Measurements from ENCODE around the gene SLAIN1.

The SLAIN1 gene

DNA sequence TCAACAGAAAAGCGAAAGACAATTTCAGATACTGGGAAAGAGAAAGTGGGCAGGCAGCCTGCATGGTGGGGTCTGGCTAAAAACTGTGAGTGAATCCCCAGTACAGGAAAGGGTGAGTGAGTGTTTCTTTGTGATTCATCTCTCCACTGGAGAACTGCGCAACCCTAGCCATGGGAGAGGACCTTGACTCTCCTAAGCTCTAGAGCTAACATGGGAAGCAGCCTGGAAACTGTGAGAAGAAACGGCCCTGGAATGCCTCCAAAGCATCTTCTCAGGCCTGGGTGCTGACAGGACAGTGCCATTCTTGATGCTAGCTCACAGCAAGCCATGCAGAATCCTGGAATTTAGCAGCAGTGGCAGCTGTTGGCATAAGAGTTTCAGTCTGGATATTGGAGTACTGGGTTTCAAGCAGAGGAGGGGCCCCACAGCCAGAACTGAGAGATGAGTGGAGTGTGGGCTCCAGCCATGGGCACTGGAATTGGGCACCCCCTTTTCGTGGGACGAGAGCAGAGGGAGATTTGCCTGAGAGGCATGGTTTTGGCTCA is 18.7 kb upstream of the SLAIN1 start:
- CTCF ChIA-PET = no interaction called here

DNA sequence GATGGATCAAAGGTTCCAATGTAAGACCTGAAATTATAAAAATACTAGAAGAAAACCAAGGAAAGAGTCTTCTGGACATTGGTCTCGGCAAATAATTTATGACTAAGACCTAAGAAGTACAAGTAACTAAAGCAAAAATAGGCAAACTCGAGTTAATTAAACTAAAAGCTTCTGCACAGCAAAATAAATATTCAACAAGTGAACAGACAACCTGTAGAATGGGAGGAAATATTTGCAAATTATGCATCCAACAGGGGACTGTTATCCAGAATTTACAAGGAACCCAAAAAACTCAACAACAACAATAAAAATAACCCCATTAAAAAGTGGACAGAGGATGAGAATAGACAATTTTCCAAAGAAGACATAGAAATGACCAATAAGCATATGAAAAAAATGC is 9.7 kb upstream of the SLAIN1 start:
- TF ChIP-seq SCRT1 (tag by site-specific recombination; IDR thresholded peaks at IDR 0.05; ENCODE audit: borderline replicate concordance) = peak; percentile 71; the same call in 1 of the 2 replicates
- TF ChIP-seq ZFHX2 (tag by site-specific recombination; conservative IDR thresholded peaks at IDR 0.05) = no peak
- peak; percentile 82 for TF ChIP-seq SCRT2 (tag by site-specific recombination; IDR thresholded peaks at IDR 0.05)
- Histone ChIP-seq H3K4me1 (ENCODE audit: control insufficient read depth, insufficient read depth, low read length) (no peaks in the 10 kb centered on the region), H3K4me3 (ENCODE audit: low read depth, low read length) (no peak overlapping the region), H3K36me3 (ENCODE audit: control insufficient read depth in 2 of 2, insufficient read depth in 1 of 2, low read length in 2 of 2) (no peaks in the 10 kb centered on the region), H3K27ac (ENCODE audit: extremely low read depth, low read depth, low read length) (no peak overlapping the region), H3K9me3 (ENCODE audit: control insufficient read depth, insufficient read depth, low read depth, low read length) (no peaks in the 10 kb centered on the region)
- POLR2A ChIA-PET = no interaction called here
- CTCF ChIA-PET = no interaction called here

More for the DNA sequence above, 18.7 kb upstream of the SLAIN1 start:
- Histone ChIP-seq H3K36me3 (ENCODE audit: control insufficient read depth in 2 of 2, insufficient read depth in 1 of 2, low read length in 2 of 2) (no peaks in the 10 kb centered on the region), H3K4me3 (ENCODE audit: low read depth, low read length) (no peak overlapping the region), H3K9me3 (ENCODE audit: control insufficient read depth, insufficient read depth, low read depth, low read length) (no peaks in the 10 kb centered on the region), H3K27ac (ENCODE audit: extremely low read depth, low read depth, low read length) (no peak overlapping the region), H3K4me1 (ENCODE audit: control insufficient read depth, insufficient read depth, low read length) (no peaks in the 10 kb centered on the region)
- POLR2A ChIA-PET = no interaction called here
- TF ChIP-seq ZNF521 (tag by site-specific recombination; IDR thresholded peaks at IDR 0.05) (no peak), ZNF114 (tag by site-specific recombination; IDR thresholded peaks at IDR 0.05) (no peak), ZNF571 (tag by site-specific recombination; IDR thresholded peaks at IDR 0.05) (no peak), FEZF1 (tag by site-specific recombination; IDR thresholded peaks at IDR 0.05) (no peak), HOXA7 (CRISPR knock-in tag; IDR thresholded peaks at IDR 0.05; ENCODE audit: borderline replicate concordance) (no peak), ZNF221 (tag by site-specific recombination; IDR thresholded peaks at IDR 0.05; ENCODE audit: borderline replicate concordance) (no peak), EGR2 (tag by site-specific recombination; IDR thresholded peaks at IDR 0.05; ENCODE audit: low read depth) (no peak)
- TF ChIP-seq, protein P1, sequence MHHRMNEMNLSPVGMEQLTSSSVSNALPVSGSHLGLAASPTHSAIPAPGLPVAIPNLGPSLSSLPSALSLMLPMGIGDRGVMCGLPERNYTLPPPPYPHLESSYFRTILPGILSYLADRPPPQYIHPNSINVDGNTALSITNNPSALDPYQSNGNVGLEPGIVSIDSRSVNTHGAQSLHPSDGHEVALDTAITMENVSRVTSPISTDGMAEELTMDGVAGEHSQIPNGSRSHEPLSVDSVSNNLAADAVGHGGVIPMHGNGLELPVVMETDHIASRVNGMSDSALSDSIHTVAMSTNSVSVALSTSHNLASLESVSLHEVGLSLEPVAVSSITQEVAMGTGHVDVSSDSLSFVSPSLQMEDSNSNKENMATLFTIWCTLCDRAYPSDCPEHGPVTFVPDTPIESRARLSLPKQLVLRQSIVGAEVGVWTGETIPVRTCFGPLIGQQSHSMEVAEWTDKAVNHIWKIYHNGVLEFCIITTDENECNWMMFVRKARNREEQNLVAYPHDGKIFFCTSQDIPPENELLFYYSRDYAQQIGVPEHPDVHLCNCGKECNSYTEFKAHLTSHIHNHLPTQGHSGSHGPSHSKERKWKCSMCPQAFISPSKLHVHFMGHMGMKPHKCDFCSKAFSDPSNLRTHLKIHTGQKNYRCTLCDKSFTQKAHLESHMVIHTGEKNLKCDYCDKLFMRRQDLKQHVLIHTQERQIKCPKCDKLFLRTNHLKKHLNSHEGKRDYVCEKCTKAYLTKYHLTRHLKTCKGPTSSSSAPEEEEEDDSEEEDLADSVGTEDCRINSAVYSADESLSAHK (tag by site-specific recombination; IDR thresholded peaks at IDR 0.05) = no peak

DNA sequence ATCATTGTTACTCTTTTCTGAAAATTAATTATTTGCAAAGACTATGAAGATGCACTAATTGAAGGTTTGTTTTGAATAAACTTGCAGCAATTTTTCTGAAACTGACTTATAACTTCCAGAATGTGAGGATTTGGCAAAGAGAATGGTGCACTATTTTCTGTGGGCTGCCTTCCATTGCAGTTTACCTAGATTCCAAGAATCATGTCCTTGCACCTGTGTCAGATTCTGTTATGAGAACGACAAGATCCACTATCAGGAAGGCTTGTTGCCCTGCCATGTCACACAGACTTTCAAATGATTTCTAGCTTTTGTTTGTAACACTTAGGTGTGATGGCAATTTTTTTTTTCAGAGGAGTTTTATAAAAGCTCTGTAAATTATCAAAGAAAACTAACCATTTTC is 5.6 kb upstream of the SLAIN1 start:
- no peak overlapping the region for H3K27ac ChIP-seq (ENCODE audit: extremely low read depth, low read depth, low read length)
- POLR2A ChIA-PET = no interaction called here
- H3K4me3 ChIP-seq (ENCODE audit: low read depth, low read length) = no peak overlapping the region
- CTCF ChIA-PET = interaction anchor here (0.6 kb wide), 1 partner anchor 82 kb away, joined by 3 read pairs; no protein-coding TSS in a partner anchor
- TF ChIP-seq ZNF585B (tag by site-specific recombination; IDR thresholded peaks at IDR 0.05) (no peak), ZNF423 (tag by site-specific recombination; IDR thresholded peaks at IDR 0.05) (no peak), ZNF521 (tag by site-specific recombination; IDR thresholded peaks at IDR 0.05) (no peak), ZNF529 (tag by site-specific recombination; IDR thresholded peaks at IDR 0.05; ENCODE audit: insufficient replicate concordance) (no peak), ZBTB8A (tag by site-specific recombination; IDR thresholded peaks at IDR 0.05) (no peak), ZNF341 (tag by site-specific recombination; IDR thresholded peaks at IDR 0.05; ENCODE audit: low read depth) (no peak), ZNF777 (tag by site-specific recombination; IDR thresholded peaks at IDR 0.05; ENCODE audit: borderline replicate concordance) (no peak), ZNF677 (tag by site-specific recombination; IDR thresholded peaks at IDR 0.05) (no peak), GLIS2 (tag by site-specific recombination; IDR thresholded peaks at IDR 0.05) (no peak)
- TF ChIP-seq, protein P2, sequence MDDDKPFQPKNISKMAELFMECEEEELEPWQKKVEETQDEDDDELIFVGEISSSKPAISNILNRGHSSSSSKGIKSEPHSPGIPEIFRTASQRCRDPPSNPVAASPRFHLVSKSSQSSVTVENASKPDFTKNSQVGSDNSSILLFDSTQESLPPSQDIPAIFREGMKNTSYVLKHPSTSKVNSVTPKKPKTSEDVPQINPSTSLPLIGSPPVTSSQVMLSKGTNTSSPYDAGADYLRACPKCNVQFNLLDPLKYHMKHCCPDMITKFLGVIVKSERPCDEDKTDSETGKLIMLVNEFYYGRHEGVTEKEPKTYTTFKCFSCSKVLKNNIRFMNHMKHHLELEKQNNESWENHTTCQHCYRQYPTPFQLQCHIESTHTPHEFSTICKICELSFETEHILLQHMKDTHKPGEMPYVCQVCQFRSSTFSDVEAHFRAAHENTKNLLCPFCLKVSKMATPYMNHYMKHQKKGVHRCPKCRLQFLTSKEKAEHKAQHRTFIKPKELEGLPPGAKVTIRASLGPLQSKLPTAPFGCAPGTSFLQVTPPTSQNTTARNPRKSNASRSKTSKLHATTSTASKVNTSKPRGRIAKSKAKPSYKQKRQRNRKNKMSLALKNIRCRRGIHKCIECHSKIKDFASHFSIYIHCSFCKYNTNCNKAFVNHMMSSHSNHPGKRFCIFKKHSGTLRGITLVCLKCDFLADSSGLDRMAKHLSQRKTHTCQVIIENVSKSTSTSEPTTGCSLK (tag by site-specific recombination; IDR thresholded peaks at IDR 0.05) = no peak
- TF ChIP-seq, protein P3, sequence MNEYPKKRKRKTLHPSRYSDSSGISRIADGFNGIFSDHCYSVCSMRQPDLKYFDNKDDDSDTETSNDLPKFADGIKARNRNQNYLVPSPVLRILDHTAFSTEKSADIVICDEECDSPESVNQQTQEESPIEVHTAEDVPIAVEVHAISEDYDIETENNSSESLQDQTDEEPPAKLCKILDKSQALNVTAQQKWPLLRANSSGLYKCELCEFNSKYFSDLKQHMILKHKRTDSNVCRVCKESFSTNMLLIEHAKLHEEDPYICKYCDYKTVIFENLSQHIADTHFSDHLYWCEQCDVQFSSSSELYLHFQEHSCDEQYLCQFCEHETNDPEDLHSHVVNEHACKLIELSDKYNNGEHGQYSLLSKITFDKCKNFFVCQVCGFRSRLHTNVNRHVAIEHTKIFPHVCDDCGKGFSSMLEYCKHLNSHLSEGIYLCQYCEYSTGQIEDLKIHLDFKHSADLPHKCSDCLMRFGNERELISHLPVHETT (tag by site-specific recombination; IDR thresholded peaks at IDR 0.05) = no peak
- H3K36me3 ChIP-seq (ENCODE audit: control insufficient read depth in 2 of 2, insufficient read depth in 1 of 2, low read length in 2 of 2) = no peaks in the 10 kb centered on the region
- H3K4me1 ChIP-seq (ENCODE audit: control insufficient read depth, insufficient read depth, low read length) = no peaks in the 10 kb centered on the region
- H3K9me3 ChIP-seq (ENCODE audit: control insufficient read depth, insufficient read depth, low read depth, low read length) = no peaks in the 10 kb centered on the region

Measured in HEK293 (cell line).